Measurements from ENCODE around the gene RAB11FIP5.

RAB11FIP5 gene

DNA sequence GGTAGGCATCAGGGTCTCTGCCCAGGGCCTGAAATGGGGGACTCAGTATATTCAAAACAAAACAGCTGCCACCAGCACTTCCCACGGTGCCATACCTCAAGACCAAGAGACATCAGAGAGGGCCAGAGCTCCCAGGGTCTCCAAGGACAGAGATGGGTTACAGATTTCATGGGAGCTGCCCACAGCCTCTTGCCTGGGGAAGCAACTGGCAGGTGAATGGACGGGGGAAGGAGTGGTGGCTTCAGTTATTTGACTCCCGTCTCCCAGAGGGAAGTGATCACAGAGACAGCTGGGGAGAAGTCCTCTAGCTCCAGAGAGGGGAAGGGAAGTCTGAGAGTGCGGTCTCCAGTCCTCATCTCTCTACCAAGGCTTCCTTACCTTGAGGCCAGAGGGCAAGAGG is 25.4 kb downstream of the RAB11FIP5 start:
- no peak for DNase-seq (ENCODE audit: low read depth)

DNA sequence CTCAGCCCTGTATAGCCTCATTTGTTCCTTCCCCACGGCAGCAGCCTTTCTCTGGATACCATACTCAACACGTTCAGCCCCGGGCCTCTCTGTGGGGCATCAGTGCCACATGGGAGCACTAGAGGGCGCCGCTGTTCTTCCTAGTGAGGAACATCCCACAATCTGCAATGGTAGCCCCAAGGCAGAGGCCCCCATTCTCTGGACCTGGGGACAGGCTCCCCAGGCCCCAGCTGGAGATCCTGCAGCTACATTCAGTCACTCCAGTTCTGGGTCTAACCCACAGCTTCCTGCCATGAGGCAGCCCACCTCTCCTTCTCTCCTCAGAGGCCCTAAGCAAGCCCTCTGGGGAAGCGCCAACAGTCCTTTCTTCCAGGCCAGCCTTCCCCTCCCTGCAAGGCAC is 27.1 kb downstream of the RAB11FIP5 start:
- DNase-seq (ENCODE audit: low read depth): peak; percentile 75

DNA sequence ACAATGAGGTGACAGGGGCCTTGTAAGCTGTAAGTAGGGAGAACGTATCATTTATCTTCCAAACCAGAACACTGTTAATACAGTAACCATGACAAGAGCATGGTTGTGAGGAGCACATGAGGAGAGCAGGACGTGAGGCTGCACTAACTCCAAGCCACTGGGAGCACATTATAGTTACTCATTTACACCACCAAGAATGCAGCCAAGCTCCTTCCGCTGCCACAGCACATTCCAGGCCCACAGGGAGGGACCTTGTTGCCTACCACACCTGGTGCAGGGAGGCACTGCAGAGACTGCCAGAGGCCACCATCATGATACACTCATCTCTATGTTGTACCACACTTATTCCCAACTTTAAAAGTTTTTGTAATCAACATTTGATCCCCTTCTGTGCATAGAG is 27.8 kb downstream of the RAB11FIP5 start:
- no peak for DNase-seq (ENCODE audit: low read depth)

DNA sequence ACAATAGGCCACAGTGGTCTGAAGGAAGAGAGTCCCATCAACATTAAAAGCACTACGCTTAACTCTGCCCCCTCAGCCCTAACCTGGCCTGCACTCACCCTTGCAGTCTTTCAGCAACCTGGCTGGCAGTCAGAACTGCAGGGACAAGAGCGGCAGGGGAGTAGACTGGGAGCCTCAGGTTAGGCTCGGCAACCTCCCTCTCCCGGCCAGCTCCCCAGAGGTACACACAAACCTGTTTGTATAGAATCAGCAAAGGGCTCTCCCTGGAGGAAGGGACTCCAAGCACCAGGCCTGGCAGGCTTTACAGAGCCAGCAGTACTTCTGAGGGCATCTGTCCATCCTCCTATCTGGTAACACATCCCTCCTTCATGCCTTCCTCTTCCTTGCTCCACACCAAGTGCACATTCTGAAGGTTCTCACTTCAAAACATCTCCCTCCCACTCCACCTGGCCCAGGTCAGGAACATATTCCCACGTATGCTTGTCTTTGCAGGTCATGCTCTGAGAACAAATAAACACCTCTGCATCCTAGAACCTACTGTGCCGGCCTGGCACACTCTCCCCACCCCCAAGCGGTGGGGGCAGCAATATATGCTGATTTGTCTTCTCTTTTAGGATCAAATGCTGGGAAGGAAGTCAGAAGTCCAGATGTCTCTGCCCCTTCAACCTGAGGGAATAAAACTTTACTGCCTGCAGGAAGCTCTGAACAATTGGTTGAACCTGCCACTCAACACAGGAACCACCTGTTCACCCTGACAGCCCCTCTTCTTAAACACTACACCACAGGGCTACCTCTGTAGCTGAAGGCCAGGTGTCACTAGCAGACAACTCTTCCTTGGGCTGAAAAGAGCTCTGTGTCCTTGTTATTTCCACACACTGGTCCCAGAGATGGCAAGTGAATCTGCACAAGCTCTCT is 28.6 kb downstream of the RAB11FIP5 start:
- no peak for DNase-seq (ENCODE audit: low read depth)

DNA sequence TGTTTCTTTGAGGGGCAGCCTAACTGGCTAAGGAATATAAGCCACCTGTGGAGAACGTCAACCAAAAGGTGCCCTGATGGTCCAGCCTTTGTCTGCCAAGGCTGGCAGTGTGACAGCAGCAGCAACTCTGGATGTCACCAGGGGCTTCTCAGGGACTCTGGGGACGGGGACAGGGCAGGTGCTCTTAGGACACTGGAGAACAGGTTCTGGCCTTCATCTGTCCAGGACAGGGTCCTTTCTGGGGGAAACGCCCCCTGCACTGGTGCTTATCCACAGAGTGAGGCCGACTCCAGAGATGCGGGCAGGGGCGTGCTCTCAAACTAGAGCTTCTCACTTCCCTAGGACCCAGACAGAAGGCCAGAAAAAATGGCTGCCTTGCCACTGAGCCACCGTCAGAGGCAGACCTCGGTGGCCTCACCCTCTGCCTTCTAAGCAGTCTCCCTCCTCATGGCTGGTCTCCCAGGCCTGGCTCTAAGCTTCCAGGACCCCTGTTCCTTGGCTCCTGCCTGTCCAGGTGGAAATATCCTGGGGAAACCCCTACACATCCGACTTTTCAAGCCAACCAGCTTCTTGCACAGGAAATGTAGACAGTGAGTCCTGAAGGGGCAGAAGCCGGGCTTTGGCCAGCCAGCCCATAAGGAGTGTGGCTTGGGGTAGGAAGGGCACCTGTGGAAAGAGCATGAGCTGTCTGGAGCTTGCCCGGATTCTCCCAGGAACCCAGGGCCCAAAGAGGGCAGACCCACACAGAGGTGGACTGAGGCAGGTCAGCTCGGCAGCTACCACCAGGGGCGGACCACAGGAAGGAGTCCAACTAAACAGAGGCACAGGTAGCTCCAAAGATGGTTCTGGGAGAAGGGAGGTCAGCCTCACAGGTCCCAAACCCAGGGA is 30.0 kb downstream of the RAB11FIP5 start:
- no peak for DNase-seq (ENCODE audit: low read depth)

DNA sequence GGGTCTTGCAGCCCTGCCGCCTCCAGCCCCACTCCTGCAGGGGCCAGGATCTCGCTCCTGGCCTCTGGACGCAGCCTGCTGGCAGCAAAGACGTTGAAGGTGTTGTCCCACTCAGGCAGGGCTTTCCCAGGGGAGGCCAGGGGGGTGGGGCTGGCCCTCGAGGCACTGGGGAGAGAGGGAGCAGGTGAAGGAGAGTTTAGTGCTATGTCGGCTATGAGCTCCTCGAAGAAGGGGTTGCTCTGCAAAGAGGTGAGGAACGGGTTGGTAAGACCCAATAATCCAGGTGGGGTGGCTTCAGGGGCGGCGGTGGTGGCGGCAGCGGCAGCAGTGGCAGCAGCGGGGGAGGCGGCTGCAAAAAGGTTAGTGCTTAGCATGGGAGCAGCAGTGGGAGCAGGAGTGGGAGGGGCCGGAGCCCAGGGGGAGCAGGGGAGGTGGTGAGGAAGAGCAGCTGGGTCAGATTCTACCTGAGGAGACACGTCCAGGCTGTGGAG is 31.5 kb downstream of the RAB11FIP5 start:
- no peak for DNase-seq (ENCODE audit: low read depth)

DNA sequence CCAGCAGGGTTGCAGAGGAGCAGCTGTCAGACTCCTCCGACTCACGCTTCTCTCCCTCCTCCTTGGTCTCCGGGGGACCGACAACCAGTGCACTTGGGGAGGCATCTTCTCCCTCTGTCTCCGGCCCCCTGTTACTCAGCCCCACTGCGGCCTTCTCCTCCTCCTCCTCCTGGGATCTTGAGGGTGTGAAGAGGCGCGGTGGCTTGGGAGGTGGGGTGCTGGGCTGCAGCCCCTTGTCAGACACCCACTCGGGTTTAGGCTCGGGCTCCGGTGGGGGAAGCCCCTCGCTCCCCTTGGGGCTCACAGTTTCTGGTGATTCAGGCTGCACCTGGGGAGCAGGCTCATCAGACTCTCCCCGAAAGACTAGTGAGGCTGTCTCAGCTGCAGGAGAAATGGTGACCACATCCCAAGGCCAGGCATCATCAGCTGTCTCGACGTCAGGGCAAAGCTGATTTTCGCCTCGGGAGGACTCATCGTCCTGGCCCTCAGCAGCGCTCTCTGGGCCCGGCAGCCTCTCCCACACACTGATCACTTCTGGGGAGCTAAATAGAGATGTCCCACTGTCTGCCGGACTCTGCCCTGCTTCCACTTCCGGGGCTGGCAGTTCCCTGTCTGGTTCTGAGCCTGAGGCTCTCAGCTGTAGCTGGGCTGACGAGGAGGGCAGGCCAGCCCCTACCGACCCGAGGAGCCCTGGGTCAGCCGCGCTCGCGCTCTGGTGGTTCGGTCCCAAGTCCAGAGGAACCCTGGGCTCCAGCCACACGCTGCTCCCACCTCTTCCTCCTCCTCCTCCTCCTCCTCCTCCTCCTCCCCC is 32.2 kb downstream of the RAB11FIP5 start:
- DNase-seq (ENCODE audit: low read depth): no peak

DNA sequence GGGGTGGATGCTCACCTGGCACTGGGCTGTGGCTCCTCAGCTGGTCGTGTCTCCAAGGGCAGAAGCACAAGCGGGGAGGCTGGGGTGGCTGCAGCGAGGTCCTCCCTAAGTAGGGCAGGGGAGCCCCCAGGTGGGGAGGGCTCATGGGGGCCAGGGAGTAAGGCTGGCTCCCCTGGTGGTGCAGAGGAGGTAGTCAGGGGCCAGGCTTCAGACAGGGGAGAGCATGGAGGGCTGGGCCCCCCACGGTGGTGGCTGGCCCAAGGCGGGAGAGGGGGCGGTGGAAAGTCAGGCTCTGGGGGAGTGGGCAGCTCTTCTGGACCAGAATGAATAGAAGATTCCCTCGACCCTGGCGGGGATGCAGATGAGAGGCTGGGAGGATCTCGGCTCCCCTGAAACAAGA is 33.1 kb downstream of the RAB11FIP5 start:
- no peak for DNase-seq (ENCODE audit: low read depth)

DNA sequence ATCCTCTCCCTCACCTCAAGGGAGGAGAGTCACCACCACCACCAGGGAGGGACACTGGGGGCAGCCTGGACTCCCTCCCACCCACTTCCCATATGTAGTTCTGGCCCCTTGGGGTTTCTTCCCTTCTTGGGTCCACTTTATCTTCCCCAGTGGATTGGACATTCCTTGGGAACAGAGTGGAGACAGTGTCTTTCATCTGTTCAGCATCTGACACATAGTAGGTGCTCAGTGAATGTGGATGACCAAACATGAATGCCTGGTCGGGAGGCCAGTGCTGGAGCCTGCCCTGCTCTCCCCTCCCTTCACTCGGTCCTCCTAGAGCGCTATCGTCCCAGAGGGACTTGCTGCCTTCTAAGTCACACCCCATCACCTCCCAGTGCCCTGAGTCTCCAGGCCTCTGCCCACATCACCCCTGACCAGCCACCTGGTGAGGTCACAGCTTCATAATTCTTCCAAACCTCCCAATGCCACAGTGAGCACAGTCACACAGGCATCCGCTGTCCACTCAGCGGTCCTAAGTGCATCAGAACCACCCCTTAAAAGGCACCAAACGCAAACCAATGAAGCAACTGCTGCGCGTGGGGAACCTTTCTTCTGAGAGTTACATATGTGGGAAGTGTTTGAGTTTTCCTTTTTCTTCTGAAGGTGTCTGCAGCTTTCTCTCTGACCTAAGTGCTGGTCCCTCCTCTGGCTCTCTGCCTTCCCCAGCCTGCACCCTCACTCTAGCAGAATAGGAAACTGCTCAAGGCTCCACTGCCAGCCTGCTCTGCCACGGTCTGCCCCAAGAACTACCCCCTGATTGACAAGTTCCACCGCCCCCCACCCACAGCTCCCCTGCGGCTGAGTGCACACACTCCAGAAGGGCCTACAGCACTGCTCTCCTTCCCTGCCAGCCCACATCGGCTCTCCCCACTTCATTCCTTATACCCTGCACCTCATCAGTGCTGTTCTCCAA is 34.0 kb downstream of the RAB11FIP5 start:
- DNase-seq (ENCODE audit: low read depth): no peak

DNA sequence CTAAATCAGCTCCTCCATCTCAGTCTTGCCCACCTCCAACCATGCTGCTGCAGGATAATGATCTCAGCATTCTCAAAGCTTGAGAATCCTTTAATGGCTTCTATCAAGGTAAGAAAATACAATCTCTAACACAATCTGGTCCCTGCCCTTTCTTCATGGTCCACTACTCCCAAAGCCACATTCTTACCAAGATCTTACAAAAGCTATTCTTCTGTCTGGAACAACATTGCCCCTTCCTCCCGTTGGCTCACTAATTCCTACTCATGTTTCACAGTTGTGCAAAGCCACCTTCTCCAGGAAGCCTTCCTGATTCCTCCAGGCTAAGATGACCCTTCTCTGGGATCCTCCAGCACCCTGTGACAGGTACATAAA is 35.3 kb downstream of the RAB11FIP5 start:
- DNase-seq (ENCODE audit: low read depth): no peak

DNA sequence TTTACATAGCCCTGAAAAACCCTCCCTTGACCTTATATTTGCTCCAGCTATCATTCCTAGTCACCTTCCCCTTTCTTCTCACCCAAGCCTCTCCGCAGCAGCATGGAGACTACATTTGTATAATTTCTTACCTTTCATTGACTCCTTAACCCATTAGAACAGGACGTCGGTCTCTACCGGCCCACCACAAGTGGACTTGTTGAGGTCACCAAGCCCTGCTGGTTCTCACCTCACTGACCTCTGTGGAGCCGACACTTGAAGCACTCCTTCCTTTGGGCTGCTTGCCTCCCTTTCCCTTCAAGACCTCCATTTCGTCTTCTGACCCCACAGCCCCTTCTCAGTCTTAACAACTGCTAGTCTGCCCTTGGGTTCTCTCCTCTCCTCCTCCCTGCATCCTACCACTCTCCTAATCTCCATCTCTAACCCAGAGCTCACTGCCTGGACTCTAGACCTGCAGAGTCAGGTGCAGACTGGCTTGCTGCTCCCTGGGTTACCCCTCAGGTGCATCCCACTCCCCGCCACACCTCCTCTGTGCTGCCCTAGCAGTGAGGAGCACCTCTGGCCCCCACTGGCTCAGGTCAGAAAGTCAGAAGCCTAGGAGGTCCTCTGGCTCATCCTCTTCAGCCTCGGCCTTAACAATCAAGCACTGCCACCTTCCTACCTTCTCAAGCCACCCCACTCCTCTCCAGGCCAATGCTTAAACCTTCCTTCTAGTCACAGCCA is 35.9 kb downstream of the RAB11FIP5 start:
- DNase-seq (ENCODE audit: low read depth): no peak

DNA sequence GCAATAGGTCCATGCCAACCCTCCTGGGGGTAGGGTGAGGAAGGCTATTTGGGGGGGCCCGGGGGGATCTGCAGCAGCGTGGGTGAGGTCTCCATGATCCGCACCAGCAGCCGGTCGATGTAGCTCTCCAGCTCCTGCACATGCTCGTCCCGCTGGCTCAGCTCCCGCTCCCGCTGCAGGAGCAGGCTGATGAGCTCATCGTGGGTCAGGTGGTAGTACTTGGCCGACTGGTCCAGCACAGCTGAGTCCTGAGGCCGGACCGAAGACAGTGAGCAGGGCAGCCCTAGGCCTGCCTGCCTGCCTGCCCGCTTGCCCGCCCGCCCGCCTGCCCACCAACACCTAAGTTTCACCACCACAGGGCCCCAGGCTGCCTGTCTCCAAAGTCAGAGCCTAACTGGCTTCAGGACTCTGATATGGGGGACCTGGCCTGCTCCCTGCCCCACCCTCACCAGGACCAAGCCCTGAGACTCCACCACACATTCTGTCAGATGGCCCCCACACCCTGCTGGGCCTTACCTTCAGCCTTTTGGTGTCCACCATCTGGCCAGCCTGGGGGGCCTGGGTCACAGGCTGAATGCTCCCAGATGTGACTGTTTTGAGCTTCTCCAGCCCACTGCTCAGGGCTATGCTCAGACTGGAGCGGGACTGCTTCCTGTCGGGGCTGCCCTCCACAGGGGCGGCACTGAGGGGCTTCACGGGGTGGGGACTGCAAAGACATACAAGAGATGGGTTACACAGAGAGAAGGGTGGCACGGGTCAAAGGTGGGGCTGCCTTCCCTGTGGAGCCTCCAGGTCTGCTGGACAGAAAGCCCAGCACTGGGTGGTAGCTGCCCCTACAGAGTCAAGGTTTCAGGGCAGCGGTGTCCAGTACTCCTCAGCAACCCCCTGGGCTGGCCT is 37.0 kb downstream of the RAB11FIP5 start:
- DNase-seq (ENCODE audit: low read depth): no peak

DNA sequence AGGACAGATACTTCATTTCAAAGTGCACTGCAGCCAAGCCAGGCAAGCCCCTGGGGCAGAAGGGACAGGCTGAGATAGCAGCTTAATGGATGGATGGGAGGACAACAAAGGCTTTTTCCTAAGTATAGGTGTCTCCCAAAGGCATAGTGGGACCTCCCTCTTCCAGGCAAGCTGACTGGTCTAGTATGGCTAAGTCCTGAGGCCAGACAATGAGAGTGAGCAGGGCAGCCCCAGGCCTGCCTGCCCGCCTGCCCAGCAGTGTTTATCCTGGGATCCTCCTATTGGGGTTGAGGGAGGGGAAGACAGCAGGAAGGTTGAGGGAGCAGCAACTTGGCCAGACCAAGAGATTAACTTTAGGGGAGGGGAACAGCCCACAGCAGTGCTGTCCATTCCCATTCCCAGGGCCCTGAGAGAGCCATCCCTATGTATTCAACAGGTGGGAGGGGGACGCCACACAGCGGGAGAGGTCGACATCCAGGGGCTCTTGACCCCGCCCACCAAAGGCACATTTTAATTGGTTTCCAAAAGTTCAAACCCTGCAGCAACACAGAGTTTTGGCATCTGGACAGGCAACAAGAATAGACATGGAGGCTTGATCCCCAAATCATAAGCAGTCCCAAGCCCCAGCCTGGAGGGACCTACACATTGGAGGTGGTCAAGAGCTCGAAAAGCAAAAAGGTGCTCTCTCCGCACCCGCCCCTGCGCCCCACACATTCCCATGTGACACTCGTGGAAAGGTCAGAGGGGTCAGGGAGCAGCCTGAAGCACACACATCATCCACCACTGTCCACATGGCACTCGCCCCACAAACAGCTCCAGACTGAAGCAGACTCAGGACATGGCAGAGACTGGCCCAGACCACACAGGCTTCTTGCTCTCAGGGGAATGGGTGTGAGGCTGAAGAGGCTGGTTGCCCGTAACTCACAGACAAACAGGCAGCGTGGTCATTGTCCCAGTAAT is 38.4 kb downstream of the RAB11FIP5 start:
- DNase-seq (ENCODE audit: low read depth): no peak

DNA sequence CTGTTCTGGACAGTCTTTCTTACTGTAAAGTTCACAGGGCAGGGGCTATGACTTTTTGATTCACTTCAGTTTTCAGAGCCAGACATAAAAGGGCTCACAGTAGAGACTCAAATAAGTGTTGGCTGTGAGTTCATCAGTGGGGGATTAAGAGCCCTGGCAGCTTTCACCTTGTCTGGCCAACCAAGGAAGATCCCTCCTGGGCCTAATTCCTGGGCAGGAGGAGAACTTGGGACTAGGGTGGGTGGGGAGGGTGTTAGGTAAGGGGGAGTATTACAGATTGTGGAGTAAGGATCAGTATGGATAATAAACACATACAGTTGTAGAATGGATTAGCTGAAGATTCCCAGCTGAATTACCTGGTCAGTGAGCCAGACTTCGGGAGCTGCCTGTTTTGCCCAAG is 40.3 kb downstream of the RAB11FIP5 start:
- no peak for DNase-seq (ENCODE audit: low read depth)

DNA sequence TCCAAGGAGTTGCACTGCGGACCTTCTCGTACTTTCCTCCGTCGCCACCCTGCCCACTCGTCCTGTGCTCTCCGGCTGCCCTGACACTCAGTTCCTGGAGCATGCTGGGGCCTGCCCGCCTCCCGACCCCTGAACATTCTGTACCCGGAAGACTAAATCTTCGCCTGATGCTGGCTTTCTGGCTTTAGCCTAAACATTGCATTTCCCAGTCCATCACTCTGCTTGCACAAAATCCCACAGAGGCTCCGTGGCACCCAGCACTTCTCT is 40.7 kb downstream of the RAB11FIP5 start:
- no peak for DNase-seq (ENCODE audit: low read depth)

DNA sequence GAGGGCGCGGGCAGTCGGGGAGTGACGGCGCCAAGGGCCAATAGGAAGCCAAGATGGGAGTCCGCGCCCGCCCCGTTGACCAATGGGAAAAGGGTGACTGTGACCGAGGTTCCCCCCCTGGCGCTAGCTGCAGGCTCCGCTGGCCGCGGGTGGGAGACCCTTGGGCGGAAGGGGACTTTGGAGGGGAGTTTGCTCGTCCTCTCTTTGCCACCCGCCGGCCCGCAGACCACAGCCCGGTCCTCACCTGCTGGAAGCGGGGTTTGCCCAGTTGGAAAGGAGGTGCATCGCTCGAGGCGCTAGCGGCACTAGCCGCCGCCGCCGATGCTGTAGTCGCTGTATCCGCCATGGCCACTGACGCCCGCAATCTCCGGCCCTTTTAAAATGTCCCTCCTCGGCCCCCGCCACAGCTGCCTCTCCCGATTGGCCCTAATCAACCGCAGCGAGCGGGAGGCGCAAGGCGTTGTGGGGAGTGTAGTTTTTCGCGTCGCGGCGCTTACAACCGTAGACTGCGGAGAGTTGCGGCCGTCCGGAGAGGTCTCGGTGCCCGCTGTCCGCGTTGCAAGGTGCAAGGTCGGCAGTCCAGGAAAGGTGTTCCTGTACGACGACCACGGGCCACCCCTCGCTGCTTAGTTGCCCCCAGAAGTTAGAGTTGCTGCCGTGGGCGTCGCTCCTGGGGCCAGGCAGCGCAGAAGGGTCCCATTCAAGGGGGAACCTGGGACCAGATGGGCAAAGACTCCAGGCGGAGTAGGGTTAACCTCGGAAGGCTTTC is 41.2 kb downstream of the RAB11FIP5 start, which contains the start of gene SFXN5:
SFXN5 (minus strand) TSS at position 353 of the 769 bp plus-strand sequence; CDS start at position 346, 7 bp downstream.
- DNase-seq (ENCODE audit: low read depth): peak; percentile 96

DNA sequence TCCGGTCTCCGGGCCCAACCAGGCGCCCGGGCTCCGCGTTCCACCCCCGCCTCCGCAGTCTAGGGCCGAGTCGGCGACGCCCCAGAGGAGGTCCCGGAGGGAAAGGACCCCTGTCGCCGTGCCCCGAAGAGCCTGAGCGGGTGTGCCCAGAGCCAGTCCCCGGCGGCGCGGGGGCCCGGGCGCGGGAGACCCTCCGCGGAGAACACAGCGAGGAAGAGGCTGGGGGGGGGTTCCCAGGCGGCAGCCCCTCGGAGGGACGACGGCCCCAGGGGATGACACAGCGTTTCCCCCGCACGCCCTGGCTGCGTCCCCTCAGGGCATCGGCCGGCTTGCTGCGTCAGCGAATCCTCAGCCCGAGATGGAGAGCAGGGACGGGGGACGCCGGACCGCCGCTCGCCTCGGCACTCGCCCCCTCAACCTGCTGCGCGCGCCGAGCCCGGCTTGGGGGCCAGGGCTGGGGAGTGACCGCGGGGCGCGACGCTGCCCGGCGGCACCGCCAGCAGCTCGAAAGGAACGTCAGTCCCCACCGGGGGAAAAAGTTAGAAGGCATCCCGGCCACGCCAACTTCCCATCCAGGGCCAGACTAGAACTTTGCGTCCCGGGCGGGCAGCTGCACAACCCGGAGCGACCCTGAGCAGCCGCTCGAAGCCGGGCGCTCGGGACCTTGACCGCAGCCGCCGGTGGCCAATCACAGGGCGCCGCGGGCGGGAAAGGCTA is 41.9 kb downstream of the RAB11FIP5 start:
- DNase-seq (ENCODE audit: low read depth): no peak

Measured in stimulated activated CD8-positive, alpha-beta memory T cell treated with anti-CD3 and anti-CD28 coated beads, Interleukin-7, amount 100 ng/mL, for 24 hours (primary cell).